RWPE2 (cell line): Measurements from ENCODE around the gene NIPAL3.

Experiments used
- ATAC-seq: fragments of 200-7000 bp; cut with Tn5 transposase; 3 replicates; pipeline ENCODE4 v1.9.1; 2021; ENCODE audit warnings: low read depth
- DNase-seq: peaks from one replicate; pipeline ENCODE4 v3.0.0-alpha.2; 2020; ENCODE audit warnings: low spot score
- H3K27ac ChIP-seq: fragments of 450-650 bp; 2 replicates; pipeline ENCODE4 v1.5.1; 2017; ENCODE audit warnings: mild to moderate bottlenecking; ENCODE audit not compliant: poor library complexity, severe bottlenecking
- H3K27me3 ChIP-seq: fragments of 250-450 bp; sonication (Bioruptor Pico); 2 replicates; pipeline ENCODE4 v1.5.1; 2021; ENCODE audit warnings: mild to moderate bottlenecking, moderate library complexity; ENCODE audit not compliant: insufficient read depth, poor library complexity, severe bottlenecking
- H3K36me3 ChIP-seq: fragments of 250-450 bp; sonication (Bioruptor Pico); 2 replicates; pipeline ENCODE4 v1.5.1; 2020; ENCODE audit warnings: low read depth, mild to moderate bottlenecking, moderate library complexity
- H3K4me1 ChIP-seq: fragments of 250-450 bp; sonication (Bioruptor Pico); 2 replicates; pipeline ENCODE4 v1.5.1; 2021; ENCODE audit warnings: mild to moderate bottlenecking, moderate library complexity; ENCODE audit not compliant: insufficient read depth, poor library complexity, severe bottlenecking
- H3K4me3 ChIP-seq: fragments of 250-450 bp; sonication (Bioruptor Pico); 2 replicates; pipeline ENCODE4 v1.5.1; 2021; ENCODE audit warnings: mild to moderate bottlenecking, moderate library complexity; ENCODE audit not compliant: severe bottlenecking
- H3K9me3 ChIP-seq: fragments of 250-450 bp; sonication (Bioruptor Pico); 2 replicates; pipeline ENCODE4 v1.5.1; 2021; ENCODE audit warnings: mild to moderate bottlenecking, moderate library complexity; ENCODE audit not compliant: severe bottlenecking
- TF ChIP-seq, protein P1 (sequence below): fragments of 450-650 bp; IDR thresholded peaks from one replicate; pipeline ENCODE4 v1.5.1; 2017; ENCODE audit warnings: mild to moderate bottlenecking, moderate library complexity; ENCODE audit not compliant: poor library complexity, severe bottlenecking

Gene NIPAL3

DNA sequence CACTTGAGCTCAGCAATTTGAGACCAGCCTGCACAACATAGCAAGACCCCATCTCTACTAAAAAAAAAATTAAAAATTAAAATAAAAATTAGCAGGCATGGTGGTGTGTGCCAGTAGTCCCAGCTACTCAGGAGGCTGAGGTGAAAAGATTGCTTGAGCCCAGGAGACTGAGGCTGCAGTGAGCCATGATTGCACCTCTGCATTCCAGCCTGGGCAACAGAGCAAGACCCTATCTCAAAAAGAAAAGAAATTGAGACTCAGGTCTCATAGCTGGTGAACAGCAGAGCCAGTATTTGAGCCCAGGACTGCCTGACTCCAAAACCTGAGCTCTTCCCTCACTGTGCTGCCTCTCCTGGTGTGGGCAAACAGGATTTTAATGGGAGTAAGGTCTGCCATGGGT is 58.6 kb downstream of the NIPAL3 start:
- Histone ChIP-seq H3K27me3 (no peaks in the 10 kb centered on the region), H3K9me3 (no peaks in the 10 kb centered on the region), H3K36me3 (no peaks in the 10 kb centered on the region), H3K4me1 (no peaks in the 10 kb centered on the region), H3K4me3 (no peak overlapping the region), H3K27ac (no peak overlapping the region)
- ATAC-seq (no peak), DNase-seq (no peak)
- TF ChIP-seq, protein P1, sequence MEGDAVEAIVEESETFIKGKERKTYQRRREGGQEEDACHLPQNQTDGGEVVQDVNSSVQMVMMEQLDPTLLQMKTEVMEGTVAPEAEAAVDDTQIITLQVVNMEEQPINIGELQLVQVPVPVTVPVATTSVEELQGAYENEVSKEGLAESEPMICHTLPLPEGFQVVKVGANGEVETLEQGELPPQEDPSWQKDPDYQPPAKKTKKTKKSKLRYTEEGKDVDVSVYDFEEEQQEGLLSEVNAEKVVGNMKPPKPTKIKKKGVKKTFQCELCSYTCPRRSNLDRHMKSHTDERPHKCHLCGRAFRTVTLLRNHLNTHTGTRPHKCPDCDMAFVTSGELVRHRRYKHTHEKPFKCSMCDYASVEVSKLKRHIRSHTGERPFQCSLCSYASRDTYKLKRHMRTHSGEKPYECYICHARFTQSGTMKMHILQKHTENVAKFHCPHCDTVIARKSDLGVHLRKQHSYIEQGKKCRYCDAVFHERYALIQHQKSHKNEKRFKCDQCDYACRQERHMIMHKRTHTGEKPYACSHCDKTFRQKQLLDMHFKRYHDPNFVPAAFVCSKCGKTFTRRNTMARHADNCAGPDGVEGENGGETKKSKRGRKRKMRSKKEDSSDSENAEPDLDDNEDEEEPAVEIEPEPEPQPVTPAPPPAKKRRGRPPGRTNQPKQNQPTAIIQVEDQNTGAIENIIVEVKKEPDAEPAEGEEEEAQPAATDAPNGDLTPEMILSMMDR, result no peak

DNA sequence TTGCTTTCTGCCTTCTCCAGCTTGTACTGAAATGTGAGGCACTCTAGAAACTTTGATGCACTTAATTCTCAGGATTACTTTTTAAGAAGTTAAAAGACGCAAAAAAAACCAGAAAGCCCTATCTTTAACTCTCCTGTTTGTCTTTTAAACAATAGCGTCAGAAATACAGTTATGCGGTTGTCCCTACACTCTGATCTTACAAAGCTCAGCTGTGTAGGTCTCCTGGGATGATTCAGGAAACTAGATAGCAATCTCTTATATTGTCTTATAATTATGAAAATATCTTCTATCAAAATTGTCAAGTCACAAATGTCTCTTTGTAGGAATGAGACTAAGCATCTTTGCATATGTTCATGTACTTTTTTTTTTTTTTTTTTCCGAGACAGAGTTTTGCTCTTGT is 60.1 kb downstream of the NIPAL3 start:
- DNase-seq (no peak), ATAC-seq (no peak)
- H3K36me3 ChIP-seq, result no peaks in the 10 kb centered on the region
- TF ChIP-seq, protein P1, result no peak
- no peaks in the 10 kb centered on the region for H3K4me1 ChIP-seq
- H3K9me3 ChIP-seq, result no peaks in the 10 kb centered on the region
- no peak overlapping the region for H3K4me3 ChIP-seq
- no peak overlapping the region for H3K27ac ChIP-seq
- no peaks in the 10 kb centered on the region for H3K27me3 ChIP-seq

DNA sequence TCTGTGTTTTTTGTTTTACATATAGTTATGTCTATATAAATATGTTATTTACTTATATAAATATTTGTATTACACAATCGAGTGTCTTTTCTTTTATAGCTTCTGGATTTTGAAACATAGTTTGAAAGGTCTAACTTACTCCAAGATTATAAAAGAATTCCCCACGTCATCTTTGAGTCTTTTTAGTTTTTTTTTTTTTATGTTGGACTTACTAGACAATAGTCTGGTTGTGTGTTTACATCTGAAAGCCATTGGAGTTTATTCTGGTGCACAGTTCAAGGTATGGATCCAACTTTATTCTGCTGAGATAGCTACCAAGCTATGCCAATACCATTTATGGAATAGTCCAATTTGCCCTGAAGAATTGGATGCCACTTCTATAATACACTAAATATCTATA is 61.0 kb downstream of the NIPAL3 start:
- Histone ChIP-seq H3K36me3 (no peaks in the 10 kb centered on the region), H3K4me1 (no peaks in the 10 kb centered on the region), H3K9me3 (no peaks in the 10 kb centered on the region), H3K27ac (no peak overlapping the region), H3K4me3 (no peak overlapping the region), H3K27me3 (no peaks in the 10 kb centered on the region)
- TF ChIP-seq, protein P1, result no peak
- ATAC-seq, result no peak
- DNase-seq, result no peak

DNA sequence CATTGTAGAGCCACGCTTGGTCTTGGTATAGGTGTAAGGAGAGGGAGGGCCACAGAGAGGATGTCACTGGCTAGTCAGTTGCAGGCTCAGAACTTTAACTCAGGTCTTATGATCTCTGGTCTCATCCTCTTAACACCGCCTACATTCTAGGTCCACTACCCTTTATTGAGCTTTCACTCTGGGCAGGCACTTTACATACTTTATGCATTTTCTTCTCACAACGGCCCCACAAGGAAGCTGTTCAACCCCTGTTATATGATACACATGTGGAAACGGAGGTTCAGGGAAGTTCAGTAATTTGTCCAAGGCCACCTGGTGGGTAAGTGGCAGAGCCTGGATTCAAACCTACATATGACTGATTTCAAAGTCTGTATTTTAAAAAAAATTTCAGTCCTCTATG is 61.7 kb downstream of the NIPAL3 start:
- H3K36me3 ChIP-seq, result no peaks in the 10 kb centered on the region
- no peaks in the 10 kb centered on the region for H3K9me3 ChIP-seq
- DNase-seq (no peak), ATAC-seq (no peak)
- no peak overlapping the region for H3K4me3 ChIP-seq
- no peak overlapping the region for H3K27ac ChIP-seq
- no peaks in the 10 kb centered on the region for H3K4me1 ChIP-seq
- H3K27me3 ChIP-seq, result no peaks in the 10 kb centered on the region
- TF ChIP-seq, protein P1, result no peak

DNA sequence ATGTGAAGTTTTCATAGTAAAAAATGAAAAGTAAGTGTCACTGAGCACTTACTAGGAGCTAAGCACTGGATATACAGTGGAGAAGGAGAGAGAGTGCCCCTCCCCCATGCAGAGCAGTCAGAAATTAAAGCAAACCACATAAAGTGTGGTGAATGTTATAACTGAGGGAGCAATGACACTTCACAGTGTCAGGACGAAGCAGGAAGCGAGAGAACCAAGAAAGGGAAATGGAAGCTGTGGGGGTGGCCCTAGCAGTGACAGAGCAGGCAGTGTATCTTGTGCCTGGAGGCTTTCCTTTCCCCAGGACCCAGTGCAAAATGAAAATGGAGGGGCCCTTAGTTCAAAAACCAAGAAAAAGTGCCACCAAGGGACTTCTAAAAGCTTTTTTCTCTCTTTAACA is 65.5 kb downstream of the NIPAL3 start:
- Histone ChIP-seq H3K27me3 (no peaks in the 10 kb centered on the region), H3K9me3 (no peaks in the 10 kb centered on the region), H3K4me1 (no peaks in the 10 kb centered on the region), H3K27ac (no peak overlapping the region), H3K4me3 (no peak overlapping the region), H3K36me3 (no peaks in the 10 kb centered on the region)
- ATAC-seq, result no peak
- TF ChIP-seq, protein P1, result no peak
- DNase-seq, result no peak
